T-helper 2 cell (primary cell): ENCODE measurements around the gene ZNF701.
A peak's percentile ranks its signal among the peaks of the same experiment; 100 is the strongest.
"Not testable (repeated sequence)": the region's sequence is repeated elsewhere in the genome, so short reads cannot be mapped to it uniquely, and the experiment has no call there.

Source experiments
- DNase-seq, 5 experiments: peaks; one replicate each; pipeline versions ENCODE4 v3.0.0 to v3.0.0-alpha.2; 2012 to 2022
- total RNA-seq, 2 donors: gene quantifications; one replicate each; lab custom pipeline; 2026; lab: John Stamatoyannopoulos, UW

The ZNF701 gene
- total RNA-seq = 5.9 to 13.1 reads per million in 2 donors

GRCh38 chr19:52570000-52570861, at the start of gene ZNF701:
TSS of gene ZNF701 (plus strand) at chr19:52570287. CDS start at chr19:52574148, 3,861 bp downstream.
- DNase-seq = peak; percentile 90 to 92 (median 91)

- DNase-seq = no peak
Observed at GRCh38 chr19:52522551-52522950, 47.5 kb upstream of the ZNF701 start.

- no peak for DNase-seq
Observed at GRCh38 chr19:52524086-52524485, 46.0 kb upstream of the ZNF701 start.

GRCh38 chr19:52527134-52527955, 42.7 kb upstream of the ZNF701 start, which contains the start of gene ZNF808:
TSS of gene ZNF808 (plus strand) at chr19:52527668. CDS start at chr19:52543285, 15,617 bp downstream.
- peak; percentile 81 to 99 (median 96) for DNase-seq

GRCh38 chr19:52527956-52528351, 42.1 kb upstream of the ZNF701 start:
- no peak for DNase-seq

GRCh38 chr19:52532480-52532879, 37.6 kb upstream of the ZNF701 start:
- no peak for DNase-seq

GRCh38 chr19:52533901-52534300, 36.2 kb upstream of the ZNF701 start:
- DNase-seq = no peak

- peak in 1 of 5 experiments; percentile 27 for DNase-seq
Observed at GRCh38 chr19:52535385-52535770, 34.7 kb upstream of the ZNF701 start.

- peak; percentile 70 to 92 (median 86) for DNase-seq
Observed at GRCh38 chr19:52535771-52536447, 34.2 kb upstream of the ZNF701 start.

- DNase-seq = peak in 4 of 5 experiments; percentile 15 to 71 (median 32)
Observed at GRCh38 chr19:52536448-52536800, 33.7 kb upstream of the ZNF701 start.

GRCh38 chr19:52538815-52539214, 31.3 kb upstream of the ZNF701 start:
- DNase-seq = not testable (repeated sequence)

- DNase-seq = not testable (repeated sequence)
Observed at GRCh38 chr19:52541176-52541575, 28.9 kb upstream of the ZNF701 start.

- DNase-seq = no peak
Observed at GRCh38 chr19:52541608-52542007, 28.5 kb upstream of the ZNF701 start.

- not testable (repeated sequence) for DNase-seq
Observed at GRCh38 chr19:52542541-52542940, 27.5 kb upstream of the ZNF701 start.

- peak in 2 of 5 experiments; percentile 71 to 76 for DNase-seq
Observed at GRCh38 chr19:52542984-52543664, 27.0 kb upstream of the ZNF701 start.

GRCh38 chr19:52554216-52554971, 15.7 kb upstream of the ZNF701 start:
- DNase-seq = no peak

- DNase-seq = no peak
Observed at GRCh38 chr19:52557231-52557995, 12.7 kb upstream of the ZNF701 start.

- DNase-seq = not testable (repeated sequence)
Observed at GRCh38 chr19:52558732-52559445, 11.2 kb upstream of the ZNF701 start.

GRCh38 chr19:52561611-52562010, 8.5 kb upstream of the ZNF701 start:
- not testable (repeated sequence) for DNase-seq

- no peak for DNase-seq
Observed at GRCh38 chr19:52566121-52566520, 4.0 kb upstream of the ZNF701 start.
